HG03108 (cell line): ENCODE results near the gene NOL4L.

Experiments used
- ATAC-seq: cut with Tn5 transposase; IDR thresholded peaks from one replicate; pipeline ENCODE4 v1.9.1; 2021; ENCODE audit warnings: moderate library complexity; ENCODE audit not compliant: unreplicated experiment

Gene NOL4L

DNA sequence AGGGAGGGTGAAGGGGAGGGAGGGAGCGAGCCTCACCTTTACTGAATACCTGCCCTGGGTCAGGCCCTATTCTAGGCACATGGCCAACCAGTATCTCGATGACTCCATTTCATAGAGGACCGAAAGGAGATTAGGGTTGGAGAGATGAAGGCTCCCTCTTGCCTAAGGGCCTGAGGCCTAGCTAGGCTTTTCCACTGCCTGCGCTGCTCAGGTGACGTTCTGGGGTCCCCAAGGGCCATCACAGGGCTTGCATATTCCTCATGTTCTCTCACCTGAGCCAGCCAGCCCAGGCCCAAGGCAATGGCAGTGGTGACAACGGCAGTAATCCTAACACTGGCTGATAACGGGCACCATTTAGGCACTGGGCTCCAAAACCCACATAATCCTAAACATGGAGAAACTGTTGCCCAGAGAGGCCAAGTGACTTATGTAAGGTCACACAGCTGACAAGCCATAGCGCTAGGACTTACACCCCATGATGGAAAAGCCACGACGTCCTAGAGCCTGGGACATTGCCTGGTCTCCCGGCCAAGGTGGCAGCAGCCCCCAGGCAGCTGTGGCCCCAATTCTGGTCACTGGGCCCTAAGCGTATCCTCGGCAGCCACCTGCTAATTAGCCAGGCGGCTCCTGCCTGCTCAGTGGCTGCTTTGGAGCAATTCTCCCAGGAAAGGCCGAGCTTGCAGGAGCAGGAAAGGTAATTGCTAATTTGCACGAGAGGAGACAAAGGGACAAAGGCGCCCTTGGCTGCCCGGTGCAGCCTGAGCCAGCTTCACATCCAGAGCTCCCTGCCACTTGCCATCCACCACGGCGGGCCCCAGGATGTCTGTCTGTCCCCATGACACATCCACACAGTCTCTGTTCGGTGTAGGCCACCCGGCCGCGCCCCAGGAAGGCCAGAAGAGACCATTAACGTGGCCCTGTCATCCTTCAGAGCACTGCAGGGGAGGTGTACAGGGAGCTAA is 21.5 kb downstream of the NOL4L start:
- no peak for ATAC-seq

DNA sequence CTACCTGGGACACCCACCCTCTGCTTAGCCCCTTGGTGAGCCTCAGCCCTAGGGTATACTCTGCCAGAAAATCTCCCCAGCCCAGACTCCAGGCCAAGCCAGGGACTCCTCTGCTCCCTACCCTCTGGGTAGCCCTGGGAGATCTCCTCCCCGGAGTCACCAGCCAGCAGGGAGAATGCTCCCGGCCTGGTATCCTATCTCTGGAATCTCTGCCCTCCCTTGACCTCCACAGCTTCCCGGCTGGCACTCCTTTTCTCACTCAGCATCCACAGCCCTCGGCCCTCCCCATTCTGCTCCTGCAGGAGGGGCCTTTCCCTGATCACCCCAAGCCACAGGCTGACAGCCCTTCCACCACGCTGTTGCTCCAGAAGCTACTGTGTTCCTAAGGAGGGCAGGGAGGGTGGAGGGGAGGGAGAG is 22.6 kb downstream of the NOL4L start:
- no peak for ATAC-seq

DNA sequence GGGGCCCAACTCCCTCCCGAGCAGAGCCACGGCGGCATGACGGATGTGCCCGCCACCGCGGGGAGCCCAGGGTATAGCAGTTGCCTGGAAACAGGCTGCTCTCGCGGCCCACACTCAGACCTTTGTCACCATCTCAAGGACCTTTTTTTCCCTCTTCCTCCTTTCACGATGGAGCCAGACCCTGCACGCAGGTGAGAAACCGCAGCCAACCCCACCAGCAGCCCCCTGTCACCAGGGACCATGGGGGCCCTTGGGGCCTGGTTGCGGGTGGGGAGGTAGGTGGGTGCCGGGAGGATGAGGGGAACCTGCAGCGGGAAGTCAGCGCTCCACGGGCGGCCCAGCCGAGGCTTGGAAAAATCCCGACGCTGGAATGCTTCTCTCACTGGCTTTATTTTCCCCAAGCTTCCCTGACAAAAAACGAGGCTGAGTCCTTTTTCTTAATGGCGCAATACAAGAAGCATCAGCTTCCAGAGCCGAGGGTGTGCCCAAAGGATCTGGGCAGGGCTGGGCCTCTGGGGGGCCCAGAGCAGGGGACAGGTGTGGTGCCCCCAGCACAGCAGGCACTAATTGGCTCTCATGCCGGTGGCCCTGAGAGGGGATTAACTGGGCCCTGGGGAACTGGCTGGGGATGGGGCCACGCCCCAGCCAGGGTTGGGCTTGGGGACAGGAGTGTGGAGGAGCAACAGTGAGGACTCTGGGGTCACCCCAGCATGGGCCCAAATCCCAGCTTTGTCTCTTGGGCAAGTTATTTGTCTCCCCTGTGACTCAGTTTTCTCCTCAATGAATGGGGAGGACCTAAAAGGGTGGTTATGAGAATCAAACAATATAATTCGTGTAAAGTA is 23.9 kb downstream of the NOL4L start:
- no peak for ATAC-seq

DNA sequence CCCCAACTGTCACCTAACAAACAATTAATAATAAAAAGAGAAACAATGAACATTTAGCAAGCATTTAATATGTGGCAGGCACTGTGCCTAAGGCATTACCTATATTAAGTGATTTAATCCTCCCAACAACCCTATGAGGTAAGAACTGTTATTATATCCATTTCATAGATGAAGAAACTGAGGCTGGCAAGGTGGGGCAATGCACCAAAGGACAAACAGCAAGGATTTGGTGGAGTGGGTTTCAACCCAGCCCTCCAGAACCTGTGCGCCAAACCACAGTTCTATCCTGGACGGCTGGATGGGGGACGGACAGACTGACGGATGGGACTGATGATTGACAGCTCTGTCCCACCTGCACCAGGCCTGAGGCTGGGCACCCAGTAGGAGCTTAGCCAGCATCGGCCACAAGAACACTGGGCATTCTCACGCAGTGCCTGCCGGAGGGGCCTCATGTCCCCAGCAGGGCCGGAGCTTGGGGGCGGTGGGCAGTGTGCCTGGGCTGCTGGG is 24.6 kb downstream of the NOL4L start:
- no peak for ATAC-seq

DNA sequence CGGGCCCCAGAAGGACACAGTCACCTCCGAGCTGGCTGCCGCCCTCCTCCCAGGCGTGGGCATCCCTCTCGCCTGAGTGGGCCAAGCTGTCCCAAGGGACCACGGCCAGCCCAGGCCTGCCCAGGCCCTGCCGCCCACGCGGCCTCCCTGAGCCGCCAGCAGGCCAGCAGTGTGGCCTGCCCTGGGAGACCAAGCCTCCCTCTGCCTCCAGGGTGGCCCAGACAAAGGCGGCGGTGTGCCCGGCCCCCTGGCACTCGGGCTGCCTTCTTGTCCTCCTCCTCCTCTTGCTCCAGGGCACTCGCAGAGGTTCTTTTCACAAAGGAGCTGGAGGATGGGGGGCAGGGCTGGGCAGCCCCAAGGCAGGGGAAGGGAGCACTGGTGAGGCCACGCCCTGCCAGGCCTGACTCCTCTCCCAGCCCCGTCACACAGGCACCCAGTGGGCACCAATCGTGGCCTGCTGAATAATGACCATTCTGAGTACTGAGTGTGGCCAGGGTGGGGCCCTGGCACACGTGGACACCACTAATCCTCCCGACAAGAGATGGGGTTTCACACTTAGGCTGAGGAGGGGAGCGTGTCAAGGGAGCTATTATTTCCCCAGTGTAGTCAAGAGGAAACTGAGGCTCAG is 25.3 kb downstream of the NOL4L start:
- no peak for ATAC-seq

DNA sequence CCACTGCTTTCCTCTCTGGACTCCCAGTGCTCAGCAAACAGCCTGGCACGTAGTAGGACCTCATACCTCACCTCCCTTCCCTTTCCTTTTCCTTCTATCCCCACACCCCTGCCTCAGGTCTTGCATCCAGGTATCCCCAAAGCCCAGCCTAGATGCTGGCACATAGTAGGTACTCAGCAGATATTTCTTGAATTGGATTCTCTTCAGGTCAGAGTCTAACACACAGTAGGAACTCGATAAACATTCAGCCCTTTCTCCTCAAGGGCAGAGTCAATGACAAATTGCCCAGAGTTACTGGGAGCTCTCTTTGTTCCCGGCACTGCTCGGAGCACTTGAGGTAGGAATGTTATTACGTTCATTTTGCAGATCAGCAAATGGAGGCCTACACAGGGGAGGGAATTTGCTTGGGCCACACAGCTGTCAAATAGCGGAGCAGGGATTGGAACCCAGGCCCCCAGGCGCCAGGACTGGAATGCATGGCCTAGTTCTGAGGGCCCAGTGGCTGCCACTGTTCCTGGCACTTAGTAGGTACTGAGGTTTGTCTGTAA is 25.9 kb downstream of the NOL4L start:
- ATAC-seq: no peak

DNA sequence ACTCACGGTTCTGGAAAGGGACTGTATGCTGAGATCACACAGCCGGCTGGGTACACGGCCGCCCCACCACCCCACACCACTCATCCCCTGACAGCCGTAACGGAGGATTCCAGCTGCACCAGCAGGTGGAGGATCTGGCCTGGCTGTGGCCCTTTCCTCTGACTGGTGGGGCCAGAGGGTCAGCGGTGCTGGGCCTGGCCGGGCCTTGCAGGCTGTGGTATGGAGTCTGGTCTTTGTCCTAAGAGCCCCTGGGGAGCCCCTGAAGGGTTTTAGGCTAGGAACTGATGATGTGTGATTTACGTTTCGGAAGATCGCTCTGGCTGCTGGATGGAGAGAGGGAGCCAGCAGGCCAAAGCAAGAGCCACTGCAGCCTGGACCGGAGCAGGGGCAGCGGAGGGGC is 26.6 kb downstream of the NOL4L start:
- no peak for ATAC-seq

DNA sequence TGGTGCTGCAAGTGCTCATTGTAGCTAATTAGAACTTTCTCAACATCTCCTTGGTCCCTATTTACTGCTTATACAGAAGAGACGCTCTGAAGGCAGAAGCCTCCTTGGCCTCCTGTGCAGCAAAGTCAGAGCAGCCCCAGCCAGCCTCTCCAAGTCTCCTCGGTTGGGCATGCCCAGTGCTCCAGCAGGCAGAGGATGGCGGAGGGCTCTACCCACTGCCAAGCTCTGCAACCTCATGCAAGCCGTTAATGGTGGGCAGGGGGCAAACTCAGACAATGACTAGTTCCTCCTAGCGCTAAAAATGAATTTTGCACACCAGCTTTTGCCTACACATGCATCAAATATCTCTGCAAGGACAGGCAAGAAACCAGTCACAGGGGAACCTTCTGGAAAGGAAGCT is 27.8 kb downstream of the NOL4L start:
- ATAC-seq: no peak

DNA sequence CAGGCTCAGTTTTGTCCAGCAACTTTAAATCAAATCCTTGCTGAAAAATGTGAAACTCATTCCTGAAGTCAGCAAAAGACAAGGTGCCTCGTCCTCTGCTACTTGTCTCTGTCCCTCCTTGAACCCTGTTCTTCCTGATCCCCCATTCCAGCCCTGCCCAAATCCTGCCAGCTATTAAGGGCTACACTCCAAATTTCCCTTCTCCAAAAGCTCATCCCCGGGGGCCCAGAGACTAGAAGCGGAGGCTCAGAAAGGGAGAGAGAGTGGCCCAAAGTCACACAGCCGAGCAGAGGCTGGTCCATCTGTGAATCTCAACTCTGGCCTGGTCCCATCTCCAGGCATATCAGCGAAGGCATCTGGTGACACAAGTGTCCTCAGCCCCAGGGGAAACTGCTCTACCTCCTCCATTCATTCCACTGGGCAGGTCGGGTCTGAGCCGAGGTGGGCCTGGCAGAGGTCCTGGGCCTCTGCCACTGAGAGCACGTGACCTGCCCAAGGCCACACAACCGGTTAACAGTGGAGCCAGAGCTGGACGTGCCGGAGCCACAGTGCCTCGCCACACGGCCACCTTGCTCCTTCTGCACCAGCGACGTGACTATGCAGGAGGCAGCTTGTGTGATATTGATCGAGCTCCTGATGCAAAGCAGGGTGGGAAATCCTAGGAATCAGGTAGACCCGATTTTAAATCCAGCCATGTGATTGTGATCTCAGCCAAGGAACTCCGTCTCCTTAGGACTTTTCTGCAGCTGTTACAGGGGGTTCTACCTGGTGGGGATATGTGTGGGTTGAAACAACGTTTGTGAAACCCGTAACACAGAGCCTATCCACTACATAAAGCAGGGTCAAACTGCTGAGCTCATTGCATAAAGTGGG is 28.6 kb downstream of the NOL4L start:
- no peak for ATAC-seq

DNA sequence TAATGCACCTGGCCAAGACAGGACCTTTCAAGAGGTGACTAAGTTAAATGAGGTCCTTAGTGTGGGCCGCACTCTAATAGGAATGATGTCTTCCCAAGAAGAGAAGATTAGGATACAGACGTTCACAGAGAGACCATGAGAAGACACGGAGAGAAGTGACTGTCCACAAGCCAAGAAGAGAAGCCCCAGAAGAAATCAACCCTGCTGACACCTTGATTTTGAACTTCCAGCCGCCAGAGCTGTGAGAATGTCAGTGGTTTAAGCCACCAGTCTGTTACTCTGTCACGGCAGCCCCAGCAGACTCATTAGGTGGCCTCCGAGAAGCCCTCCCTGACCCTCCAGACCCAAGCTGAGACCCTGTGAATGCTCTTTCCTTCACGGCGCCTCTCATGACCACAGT is 29.5 kb downstream of the NOL4L start:
- no peak for ATAC-seq

DNA sequence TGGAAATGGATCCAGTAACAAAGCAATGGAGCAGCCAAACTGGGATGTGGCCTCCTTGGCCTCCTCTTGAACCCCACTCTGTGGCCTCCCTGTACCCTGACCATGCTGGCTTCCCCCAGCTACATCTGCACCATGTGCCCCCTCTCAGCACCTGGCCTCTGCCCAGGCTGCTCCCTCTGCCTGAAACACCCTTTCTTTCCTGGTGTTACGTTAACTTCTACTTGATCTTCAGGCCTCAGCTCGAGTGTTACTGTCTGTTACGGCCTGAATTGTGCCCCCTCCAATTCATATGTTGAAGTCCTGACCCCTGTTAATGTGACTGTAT is 30.2 kb downstream of the NOL4L start:
- no peak for ATAC-seq

DNA sequence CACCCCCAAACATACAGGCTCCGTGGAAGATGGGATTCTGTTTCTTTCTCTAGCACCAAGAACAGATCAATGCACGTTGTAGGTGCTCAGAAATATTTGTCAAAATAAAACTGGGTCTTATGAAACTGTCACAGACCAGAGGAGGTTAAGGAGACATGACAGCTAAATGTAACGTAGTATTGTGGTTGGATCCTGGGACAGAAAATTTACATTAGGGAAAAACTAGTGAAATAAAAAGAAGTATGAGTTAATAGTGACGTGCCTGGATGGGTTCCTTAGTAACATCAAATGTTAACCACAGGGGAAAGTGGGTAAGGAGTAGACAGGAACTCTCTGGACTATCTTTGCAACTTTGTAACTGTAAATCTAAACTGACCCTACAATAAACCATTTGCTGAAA is 31.5 kb downstream of the NOL4L start:
- ATAC-seq: no peak

DNA sequence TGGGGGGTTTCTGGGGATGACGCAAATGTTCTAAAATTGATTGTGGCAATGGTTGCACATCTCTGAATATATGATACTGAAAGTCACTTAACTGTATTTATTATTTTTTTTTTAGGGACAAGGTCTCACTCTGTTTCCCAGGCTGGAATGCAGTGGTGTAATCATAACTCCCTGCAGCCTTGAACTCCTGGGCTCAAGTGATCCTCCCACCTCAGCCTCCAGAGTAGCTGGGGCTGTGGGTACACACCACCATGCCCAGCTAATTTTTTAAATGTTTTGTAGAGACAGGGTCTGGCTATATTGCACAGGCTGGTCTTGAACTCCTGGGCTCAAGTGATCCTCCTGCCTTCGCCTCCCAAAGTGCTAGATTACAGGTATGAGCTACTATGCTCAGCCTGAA is 33.4 kb downstream of the NOL4L start:
- no peak for ATAC-seq

DNA sequence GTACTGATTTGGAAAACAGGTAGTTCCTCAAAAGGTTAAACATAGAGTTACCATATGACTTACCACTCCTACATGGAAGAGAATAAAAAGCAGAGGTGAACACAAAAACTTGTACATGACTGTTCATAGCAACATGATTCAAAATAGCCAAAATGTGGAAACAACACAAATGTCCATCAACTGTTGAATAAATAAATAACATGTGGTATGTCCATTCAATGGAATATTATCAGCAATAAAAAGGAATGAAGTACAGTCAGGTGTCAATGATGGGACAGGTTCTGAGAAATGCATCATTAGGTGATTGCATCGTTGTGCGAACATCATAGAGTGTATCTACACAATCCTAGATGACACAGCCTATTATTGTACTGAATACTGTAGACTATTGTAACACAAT is 35.3 kb downstream of the NOL4L start:
- no peak for ATAC-seq

DNA sequence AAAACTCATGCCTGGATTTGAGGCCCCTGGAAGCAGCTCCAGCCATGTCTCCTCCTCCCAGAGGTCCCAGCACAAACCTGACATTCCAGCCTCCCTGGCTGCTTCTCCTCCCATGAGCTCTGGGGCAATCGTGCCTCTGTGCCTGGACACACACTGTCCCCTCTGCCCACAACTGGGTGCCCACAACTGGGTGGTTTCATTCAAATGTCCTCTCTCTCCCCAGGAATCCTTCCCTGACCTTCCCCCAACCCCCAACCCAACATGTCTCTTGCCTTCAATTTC is 37.4 kb downstream of the NOL4L start:
- no peak for ATAC-seq

DNA sequence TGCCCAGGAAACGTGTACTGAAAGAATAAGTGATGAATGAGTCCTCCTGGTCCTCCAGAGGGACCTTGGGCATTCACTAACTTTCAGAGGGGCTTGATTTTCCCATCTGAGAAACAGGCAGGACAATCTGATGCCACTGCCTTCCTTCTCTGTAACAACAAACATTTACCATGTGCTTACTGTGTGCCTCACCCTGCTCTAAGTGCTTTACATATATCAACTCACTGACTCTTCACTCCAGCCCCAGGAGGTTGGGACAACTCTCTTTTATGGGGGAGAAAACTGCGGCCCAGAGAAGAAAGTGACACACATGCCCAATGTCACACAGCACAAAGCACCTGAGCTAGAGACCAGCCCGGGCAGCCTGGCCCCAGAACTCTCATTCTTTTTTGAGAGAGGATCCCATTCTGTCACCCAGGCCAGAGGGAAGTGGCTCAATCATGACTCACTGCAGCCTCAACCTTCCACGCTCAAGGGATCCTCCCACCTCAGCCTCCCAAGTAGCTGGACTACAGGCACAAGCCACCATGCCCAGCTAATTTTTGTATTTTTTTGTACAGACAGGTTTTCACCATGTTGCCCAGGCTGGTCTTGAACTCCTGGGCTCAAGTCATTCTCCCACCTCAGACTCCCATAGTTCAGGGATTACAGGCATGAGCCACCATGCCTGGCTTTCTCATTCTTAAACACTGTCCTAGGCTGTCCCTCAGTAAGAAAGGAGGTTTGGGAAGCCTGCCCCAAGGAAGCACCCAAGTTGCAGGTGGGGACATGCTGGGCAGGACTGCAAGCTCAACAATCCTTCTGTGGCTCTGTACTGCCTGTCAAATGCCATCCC is 38.0 kb downstream of the NOL4L start:
- ATAC-seq: no peak

DNA sequence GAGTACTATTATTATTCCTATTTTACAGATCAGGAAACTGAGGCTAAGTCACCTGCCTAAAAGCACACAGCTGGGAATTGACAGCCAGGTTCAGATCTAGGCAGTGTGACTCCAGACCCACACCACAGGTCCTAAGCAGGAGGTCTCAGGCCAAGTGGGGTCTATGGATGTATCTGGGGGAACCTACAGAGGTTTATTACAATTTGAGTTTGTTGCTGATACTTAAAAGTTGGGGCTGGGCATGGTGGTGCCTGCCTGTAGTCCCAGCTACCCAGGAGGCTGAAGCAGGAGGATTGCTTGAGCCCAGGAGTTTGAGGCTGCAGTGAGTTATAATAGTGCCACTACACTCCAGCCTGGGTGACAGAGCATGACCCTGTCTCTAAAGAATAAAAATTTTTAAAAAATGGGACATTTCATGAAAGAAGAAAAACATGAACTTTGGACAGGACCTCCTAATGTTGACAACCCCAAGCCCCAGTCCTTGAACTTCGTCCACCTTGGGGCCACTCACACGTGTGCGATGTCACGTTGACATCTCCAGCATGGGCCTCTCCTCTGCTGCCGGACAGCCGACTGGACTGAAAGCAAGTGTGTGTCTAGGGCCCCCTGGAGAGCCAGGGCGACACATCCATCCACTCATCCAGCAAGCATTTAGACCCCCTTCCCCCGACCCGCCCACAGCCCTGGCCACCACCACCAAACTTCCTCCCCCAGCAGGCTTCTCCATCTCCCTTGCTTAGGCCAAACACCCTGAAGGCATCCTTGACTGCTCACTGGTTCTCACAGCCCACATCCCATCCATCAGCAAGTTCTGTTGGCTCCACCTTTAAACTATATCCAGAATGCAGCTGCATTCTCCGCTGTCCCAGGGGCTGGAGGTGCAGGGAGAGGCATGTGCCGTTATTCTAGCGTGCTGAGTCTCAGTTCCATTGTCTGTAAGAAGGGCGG is 40.0 kb downstream of the NOL4L start:
- no peak for ATAC-seq

DNA sequence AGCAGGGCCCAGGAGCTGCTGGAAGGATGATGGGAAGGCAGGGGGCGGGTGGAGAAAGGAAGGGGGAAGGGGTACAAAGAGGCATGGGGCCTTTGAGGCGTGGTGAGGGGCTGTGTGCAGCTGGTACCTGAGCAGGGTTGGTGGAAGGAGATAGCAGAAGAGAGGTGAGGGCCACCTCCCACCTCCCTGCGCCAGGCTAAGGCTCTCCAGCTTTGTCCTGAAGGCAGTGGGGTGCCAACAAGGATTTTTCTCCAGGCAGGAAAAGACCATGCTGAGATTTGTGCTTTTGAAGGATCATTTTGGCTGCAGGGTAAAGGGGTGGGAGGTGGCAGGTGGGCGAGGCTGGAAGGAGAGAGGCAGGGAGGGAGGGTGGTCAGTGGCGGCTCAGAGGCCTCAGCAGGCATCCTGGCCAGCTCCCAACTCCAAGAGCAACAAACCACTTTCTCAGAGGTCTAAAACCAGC is 40.8 kb downstream of the NOL4L start:
- ATAC-seq: no peak
